AG09309 (cell line): ENCODE data around the gene LRRC43.

Source experiments
- DNase-seq: peaks from one replicate; pipeline ENCODE4 v3.0.0-alpha.2; 2010; ENCODE audit warnings: low read depth
- H3K4me3 ChIP-seq: 2 replicates; pipeline ENCODE4 v1.5.1; 2011; ENCODE audit warnings: mild to moderate bottlenecking, low read depth, low read length, moderate library complexity; ENCODE audit not compliant: control insufficient read depth
- TF ChIP-seq, protein P1 (sequence below): IDR thresholded peaks from 2 replicates; pipeline ENCODE4 v1.5.1; 2011; ENCODE audit warnings: mild to moderate bottlenecking, low read depth, low read length, inconsistent platforms; ENCODE audit not compliant: insufficient read depth, control insufficient read depth; ENCODE audit errors: missing control alignments

Gene LRRC43

DNA sequence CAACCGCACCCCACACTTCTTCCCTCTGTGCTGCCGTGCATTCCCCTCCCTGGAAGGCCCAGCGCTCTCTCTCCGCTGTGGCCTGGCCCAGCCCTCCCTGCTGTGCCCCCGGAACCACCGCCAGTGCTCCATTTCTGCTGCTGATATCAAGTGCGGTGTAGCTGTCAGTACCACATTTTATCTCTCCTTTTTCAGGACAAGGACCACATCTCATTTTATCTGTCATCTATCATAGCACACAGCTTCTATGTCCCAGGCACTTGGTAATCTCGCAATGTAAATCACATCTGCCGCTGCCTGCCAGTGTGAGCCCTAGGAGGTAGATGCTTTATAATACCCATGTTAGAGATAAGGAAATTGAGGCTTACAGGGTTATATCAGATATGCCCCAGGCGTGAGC is 27.2 kb upstream of the LRRC43 start:
- H3K4me3 ChIP-seq: no peak overlapping the region
- TF ChIP-seq, protein P1, sequence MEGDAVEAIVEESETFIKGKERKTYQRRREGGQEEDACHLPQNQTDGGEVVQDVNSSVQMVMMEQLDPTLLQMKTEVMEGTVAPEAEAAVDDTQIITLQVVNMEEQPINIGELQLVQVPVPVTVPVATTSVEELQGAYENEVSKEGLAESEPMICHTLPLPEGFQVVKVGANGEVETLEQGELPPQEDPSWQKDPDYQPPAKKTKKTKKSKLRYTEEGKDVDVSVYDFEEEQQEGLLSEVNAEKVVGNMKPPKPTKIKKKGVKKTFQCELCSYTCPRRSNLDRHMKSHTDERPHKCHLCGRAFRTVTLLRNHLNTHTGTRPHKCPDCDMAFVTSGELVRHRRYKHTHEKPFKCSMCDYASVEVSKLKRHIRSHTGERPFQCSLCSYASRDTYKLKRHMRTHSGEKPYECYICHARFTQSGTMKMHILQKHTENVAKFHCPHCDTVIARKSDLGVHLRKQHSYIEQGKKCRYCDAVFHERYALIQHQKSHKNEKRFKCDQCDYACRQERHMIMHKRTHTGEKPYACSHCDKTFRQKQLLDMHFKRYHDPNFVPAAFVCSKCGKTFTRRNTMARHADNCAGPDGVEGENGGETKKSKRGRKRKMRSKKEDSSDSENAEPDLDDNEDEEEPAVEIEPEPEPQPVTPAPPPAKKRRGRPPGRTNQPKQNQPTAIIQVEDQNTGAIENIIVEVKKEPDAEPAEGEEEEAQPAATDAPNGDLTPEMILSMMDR: no peak
- DNase-seq: no peak

GRCh38 chr12:122158700-122159285 is 24.1 kb upstream of the LRRC43 start:
- TF ChIP-seq, protein P1: no peak
- H3K4me3 ChIP-seq: no peak overlapping the region
- no peak for DNase-seq

- no peak overlapping the region for H3K4me3 ChIP-seq
- TF ChIP-seq, protein P1: no peak
- DNase-seq: no peak
Measured at GRCh38 chr12:122159882-122160281, 23.0 kb upstream of the LRRC43 start.

DNA sequence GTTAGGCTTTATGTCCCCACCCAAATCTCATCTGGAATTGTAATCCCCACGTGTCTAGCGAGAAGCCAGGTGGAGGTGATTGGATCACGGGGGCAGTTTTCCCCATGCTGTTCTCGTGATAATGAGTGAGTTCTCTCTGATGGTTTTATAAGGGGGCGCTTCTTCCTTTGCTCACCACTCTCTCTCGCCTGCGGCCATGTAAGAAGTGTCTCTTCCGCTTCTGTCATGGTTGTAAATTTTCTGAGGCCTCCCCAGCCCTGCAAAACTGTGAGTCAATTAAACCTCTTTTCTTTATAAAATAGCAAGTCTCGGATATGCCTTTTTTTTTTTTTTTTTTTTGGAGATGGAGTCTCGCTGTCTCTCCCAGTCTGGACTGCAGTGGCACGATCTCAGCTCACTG is 22.2 kb upstream of the LRRC43 start:
- TF ChIP-seq, protein P1: no peak
- H3K4me3 ChIP-seq: no peak overlapping the region
- no peak for DNase-seq

GRCh38 chr12:122161682-122162081 is 21.2 kb upstream of the LRRC43 start:
- TF ChIP-seq, protein P1: no peak
- DNase-seq: no peak
- no peak overlapping the region for H3K4me3 ChIP-seq

- no peak for DNase-seq
- TF ChIP-seq, protein P1: no peak
- H3K4me3 ChIP-seq: no peak overlapping the region
Measured at GRCh38 chr12:122162976-122163375, 19.9 kb upstream of the LRRC43 start.
